ENCODE results near the gene TDO2. TPM values are rescaled to one million over a fixed set of nuclear protein-coding genes. Genes with fewer than 3 reads are reported as not detected.

The TDO2 gene
- total RNA-seq, 1 donor from 2014 or later = not detected

GRCh38 chr4:155956461-155956860, 53.0 kb downstream of the TDO2 start:
- Mint-ChIP-seq H3K27ac (ENCODE audit: unreplicated experiment) (no peak overlapping the region), H3K36me3 (ENCODE audit: unreplicated experiment) (no peaks in the 10 kb centered on the region), H3K4me1 (ENCODE audit: unreplicated experiment) (peaks cover 4% of the 10 kb centered on the region), H3K4me3 (ENCODE audit: unreplicated experiment) (no peak overlapping the region), H3K27me3 (ENCODE audit: unreplicated experiment) (no peaks in the 10 kb centered on the region), H3K9me3 (ENCODE audit: unreplicated experiment) (no peaks in the 10 kb centered on the region)
- DNase-seq (ENCODE audit: extremely low spot score, unreplicated experiment) = no peak
- no peak for TF ChIP-seq CTCF (IDR thresholded peaks at IDR 0.05)

GRCh38 chr4:155959417-155959816, 55.9 kb downstream of the TDO2 start:
- no peak for TF ChIP-seq CTCF (IDR thresholded peaks at IDR 0.05)
- Mint-ChIP-seq H3K27ac (ENCODE audit: unreplicated experiment) (no peak overlapping the region), H3K4me1 (ENCODE audit: unreplicated experiment) (no peaks in the 10 kb centered on the region), H3K27me3 (ENCODE audit: unreplicated experiment) (no peaks in the 10 kb centered on the region), H3K9me3 (ENCODE audit: unreplicated experiment) (no peaks in the 10 kb centered on the region), H3K36me3 (ENCODE audit: unreplicated experiment) (no peaks in the 10 kb centered on the region), H3K4me3 (ENCODE audit: unreplicated experiment) (no peak overlapping the region)
- no peak for DNase-seq (ENCODE audit: extremely low spot score, unreplicated experiment)

- Mint-ChIP-seq H3K36me3 (ENCODE audit: unreplicated experiment) (no peaks in the 10 kb centered on the region), H3K4me3 (ENCODE audit: unreplicated experiment) (no peak overlapping the region), H3K4me1 (ENCODE audit: unreplicated experiment) (peaks cover 4% of the 10 kb centered on the region), H3K27me3 (ENCODE audit: unreplicated experiment) (no peaks in the 10 kb centered on the region), H3K27ac (ENCODE audit: unreplicated experiment) (no peak overlapping the region), H3K9me3 (ENCODE audit: unreplicated experiment) (no peaks in the 10 kb centered on the region)
- TF ChIP-seq CTCF (IDR thresholded peaks at IDR 0.05) = no peak
- no peak for DNase-seq (ENCODE audit: extremely low spot score, unreplicated experiment)
Measured at GRCh38 chr4:155960522-155960921, 57.0 kb downstream of the TDO2 start.

- TF ChIP-seq CTCF (IDR thresholded peaks at IDR 0.05) = no peak
- Mint-ChIP-seq H3K27me3 (ENCODE audit: unreplicated experiment) (no peaks in the 10 kb centered on the region), H3K36me3 (ENCODE audit: unreplicated experiment) (no peaks in the 10 kb centered on the region), H3K9me3 (ENCODE audit: unreplicated experiment) (no peaks in the 10 kb centered on the region), H3K27ac (ENCODE audit: unreplicated experiment) (no peak overlapping the region), H3K4me3 (ENCODE audit: unreplicated experiment) (no peak overlapping the region), H3K4me1 (ENCODE audit: unreplicated experiment) (peaks cover 4% of the 10 kb centered on the region)
- DNase-seq (ENCODE audit: extremely low spot score, unreplicated experiment) = no peak
Measured at GRCh38 chr4:155961575-155961974, 58.1 kb downstream of the TDO2 start.

GRCh38 chr4:155962767-155963166, 59.3 kb downstream of the TDO2 start:
- H3K27me3 Mint-ChIP-seq (ENCODE audit: unreplicated experiment) = no peaks in the 10 kb centered on the region
- no peak for TF ChIP-seq CTCF (IDR thresholded peaks at IDR 0.05)
- H3K36me3 Mint-ChIP-seq (ENCODE audit: unreplicated experiment) = no peaks in the 10 kb centered on the region
- peaks cover 10% of the 10 kb centered on the region for H3K4me1 Mint-ChIP-seq (ENCODE audit: unreplicated experiment)
- DNase-seq (ENCODE audit: extremely low spot score, unreplicated experiment) = no peak
- H3K4me3 Mint-ChIP-seq (ENCODE audit: unreplicated experiment) = no peak overlapping the region
- no peaks in the 10 kb centered on the region for H3K9me3 Mint-ChIP-seq (ENCODE audit: unreplicated experiment)
- no peak overlapping the region for H3K27ac Mint-ChIP-seq (ENCODE audit: unreplicated experiment)
